GM18951 (cell line): ENCODE results near the gene ZNF541.

Experiments used
- POLR2A ChIP-seq: IDR thresholded peaks from 4 replicates; pipeline ENCODE4 v1.6.1; 2011; ENCODE audit warnings: mild to moderate bottlenecking; ENCODE audit not compliant: insufficient read length, insufficient read depth; ENCODE audit errors: extremely low read depth
- in situ Hi-C: fragments of 300-500 bp; cut with MboI; formaldehyde crosslinking; loops from one replicate; pipeline ENCODE4 v1.12.0; 2022; ENCODE audit warnings: low sequenced_read_pairs, mixed read lengths, inconsistent platforms; ENCODE audit not compliant: unreplicated experiment

Gene ZNF541, protein sequence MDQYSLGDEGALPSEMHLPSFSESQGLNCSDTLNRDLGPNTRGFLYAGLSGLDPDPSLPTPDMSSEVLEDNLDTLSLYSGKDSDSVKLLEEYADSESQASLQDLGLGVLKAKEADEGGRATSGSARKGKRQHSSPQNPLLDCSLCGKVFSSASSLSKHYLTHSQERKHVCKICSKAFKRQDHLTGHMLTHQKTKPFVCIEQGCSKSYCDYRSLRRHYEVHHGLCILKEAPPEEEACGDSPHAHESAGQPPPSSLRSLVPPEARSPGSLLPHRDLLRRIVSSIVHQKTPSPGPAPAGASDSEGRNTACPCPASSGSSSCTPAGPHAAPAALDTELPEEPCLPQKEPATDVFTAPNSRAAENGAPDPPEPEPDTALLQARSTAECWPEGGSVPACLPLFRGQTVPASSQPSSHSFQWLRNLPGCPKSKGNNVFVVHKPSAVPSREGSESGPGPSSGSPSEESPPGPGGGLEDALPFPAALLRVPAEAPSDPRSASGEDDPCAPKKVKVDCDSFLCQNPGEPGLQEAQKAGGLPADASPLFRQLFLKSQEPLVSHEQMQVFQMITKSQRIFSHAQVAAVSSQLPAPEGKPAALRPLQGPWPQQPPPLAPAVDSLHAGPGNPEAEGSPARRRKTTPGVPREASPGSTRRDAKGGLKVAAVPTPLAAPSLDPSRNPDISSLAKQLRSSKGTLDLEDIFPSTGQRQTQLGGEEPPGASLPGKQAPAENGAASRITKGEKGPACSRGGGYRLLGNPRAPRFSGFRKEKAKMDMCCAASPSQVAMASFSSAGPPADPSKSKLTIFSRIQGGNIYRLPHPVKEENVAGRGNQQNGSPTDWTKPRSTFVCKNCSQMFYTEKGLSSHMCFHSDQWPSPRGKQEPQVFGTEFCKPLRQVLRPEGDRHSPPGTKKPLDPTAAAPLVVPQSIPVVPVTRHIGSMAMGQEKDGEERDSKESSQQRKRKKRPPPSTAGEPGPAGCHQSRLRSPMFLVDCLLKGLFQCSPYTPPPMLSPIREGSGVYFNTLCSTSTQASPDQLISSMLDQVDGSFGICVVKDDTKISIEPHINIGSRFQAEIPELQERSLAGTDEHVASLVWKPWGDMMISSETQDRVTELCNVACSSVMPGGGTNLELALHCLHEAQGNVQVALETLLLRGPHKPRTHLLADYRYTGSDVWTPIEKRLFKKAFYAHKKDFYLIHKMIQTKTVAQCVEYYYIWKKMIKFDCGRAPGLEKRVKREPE (N-terminal part only)

DNA sequence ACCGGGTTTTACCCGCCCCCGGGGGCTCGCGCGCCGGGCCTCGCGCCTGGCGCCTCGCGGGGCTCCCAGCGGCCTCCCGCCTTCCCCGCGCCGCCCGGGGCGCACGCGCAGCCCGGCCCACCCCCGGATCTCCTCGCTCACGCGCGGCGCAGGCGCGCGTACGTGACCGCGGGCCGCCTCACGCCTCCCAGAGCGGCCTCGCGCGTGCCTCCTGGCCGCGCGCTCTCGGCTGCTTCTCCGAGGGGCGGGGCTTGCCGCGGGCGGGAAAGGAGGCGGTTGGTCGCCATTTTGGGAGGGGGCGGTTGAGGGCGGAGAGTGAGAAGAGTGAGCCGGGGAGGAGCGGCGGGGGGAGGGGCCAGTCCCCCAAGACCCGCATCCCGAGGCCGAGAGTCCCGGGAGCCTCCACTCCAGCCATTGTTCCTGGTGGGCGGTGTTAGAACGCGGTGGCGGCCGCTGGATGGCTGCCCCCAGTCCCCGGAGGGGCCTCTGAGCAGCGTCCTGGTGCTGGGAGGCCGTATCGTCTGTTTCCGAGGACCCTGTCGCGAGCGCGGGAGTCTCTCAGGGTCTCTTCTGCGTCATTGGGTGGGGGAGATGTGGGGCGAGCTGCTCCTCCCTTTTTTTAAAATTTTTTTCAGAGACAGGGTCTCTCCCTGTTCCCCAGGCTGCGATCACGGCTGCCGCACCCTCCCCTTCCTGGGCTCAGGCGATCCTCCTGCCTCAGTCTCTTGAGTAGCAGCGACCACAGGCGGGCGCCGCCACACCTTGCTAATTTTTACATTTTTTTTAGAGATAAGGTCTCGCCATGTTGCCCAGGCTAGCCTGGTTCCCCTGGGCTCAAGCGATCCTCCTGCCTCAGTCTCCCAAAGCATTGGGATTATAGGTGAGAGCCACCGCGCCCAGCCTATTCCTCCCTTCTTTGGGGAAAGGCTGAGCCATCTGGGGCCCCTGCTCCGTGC, at the start of gene ZNF541:
Gene ZNF541 (minus strand): TSS at position 78 of the 956 bp plus-strand sequence. CDS start 17,292 bp downstream, outside the sequence.
- in situ Hi-C loops: no loop called here
- no peak for TF ChIP-seq POLR2A

DNA sequence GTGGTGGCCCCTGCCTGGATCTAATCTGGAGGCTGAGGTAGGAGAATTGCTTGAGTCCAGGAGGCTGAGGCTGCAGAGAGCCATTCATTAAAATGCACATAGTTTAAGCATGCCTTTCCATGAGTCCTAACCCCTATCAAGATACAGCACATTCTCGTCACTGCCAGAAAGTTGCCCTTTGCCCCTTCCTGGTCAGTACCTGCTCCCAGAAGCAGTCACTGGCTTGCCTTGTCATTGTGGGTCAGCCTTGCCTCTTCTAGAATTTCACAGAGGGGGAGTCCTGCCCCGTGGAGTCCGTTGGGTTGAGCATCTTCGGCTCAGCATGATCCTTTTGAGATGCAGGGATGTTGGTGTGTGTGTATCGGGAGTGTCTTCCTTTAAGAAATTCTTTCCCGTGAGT, 46.8 kb upstream of the ZNF541 start:
- no peak for TF ChIP-seq POLR2A
- in situ Hi-C loops: no loop called here

DNA sequence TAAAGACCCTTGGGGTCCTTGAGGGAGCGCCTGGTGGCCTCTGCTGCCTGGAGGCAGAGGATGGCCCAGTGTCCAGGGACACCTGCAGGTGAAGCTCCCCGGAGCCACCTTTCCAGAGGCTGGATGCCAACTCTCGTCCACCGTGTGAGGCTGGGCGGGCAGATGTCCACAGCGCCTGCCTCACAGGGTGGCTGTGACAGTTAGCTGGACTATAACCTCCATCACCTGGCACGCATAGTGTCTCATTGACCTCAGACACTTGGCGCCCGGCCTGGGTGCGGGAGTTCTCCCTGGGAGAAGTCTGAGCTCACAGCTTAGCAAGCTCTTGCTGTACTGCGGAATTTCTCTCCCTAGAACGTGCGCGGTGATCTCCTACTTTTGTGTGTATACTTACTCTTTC, 45.8 kb upstream of the ZNF541 start:
- in situ Hi-C loops: no loop called here
- TF ChIP-seq POLR2A: no peak

DNA sequence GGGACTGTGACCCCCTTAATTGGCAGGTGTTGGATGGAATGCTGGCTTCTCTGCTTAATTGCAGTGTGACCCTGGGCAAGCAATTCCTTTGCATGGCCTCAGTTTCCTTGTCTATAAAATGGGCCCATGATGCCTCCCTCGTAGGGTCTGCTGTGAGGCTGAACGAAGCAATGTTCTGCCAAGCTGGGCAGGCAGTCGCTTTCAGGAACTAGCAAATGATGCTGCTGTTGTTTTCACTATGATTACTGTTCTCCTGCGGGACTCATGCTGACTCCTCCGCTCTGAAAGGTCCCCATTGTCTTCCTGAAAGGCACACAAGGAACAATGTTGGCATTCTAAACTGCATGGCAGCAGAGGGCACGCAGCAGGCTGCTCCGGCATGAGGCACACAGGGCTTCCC, 42.8 kb upstream of the ZNF541 start:
- TF ChIP-seq POLR2A: no peak
- in situ Hi-C loops: no loop called here

- no peak for TF ChIP-seq POLR2A
- in situ Hi-C loops: no loop called here
Observed at GRCh38 chr19:47615230-47615629, 42.3 kb upstream of the ZNF541 start.

- in situ Hi-C loops: no loop called here
- no peak for TF ChIP-seq POLR2A
Observed at GRCh38 chr19:47614559-47614958, 41.6 kb upstream of the ZNF541 start.

DNA sequence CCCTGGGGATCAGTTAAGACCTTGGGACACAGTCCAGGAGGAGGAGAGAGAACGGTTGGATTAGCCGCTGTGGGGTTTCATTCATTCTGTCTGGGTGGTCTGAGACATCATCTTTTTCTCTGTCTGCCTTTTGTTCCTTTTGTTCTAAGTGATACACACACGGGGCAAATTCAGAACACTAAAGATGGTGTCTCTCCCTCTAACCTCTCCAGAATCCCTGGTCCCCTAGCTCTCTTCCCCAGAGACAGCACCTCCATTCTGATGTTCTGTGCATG, 41.0 kb upstream of the ZNF541 start:
- TF ChIP-seq POLR2A: no peak
- in situ Hi-C loops: no loop called here

DNA sequence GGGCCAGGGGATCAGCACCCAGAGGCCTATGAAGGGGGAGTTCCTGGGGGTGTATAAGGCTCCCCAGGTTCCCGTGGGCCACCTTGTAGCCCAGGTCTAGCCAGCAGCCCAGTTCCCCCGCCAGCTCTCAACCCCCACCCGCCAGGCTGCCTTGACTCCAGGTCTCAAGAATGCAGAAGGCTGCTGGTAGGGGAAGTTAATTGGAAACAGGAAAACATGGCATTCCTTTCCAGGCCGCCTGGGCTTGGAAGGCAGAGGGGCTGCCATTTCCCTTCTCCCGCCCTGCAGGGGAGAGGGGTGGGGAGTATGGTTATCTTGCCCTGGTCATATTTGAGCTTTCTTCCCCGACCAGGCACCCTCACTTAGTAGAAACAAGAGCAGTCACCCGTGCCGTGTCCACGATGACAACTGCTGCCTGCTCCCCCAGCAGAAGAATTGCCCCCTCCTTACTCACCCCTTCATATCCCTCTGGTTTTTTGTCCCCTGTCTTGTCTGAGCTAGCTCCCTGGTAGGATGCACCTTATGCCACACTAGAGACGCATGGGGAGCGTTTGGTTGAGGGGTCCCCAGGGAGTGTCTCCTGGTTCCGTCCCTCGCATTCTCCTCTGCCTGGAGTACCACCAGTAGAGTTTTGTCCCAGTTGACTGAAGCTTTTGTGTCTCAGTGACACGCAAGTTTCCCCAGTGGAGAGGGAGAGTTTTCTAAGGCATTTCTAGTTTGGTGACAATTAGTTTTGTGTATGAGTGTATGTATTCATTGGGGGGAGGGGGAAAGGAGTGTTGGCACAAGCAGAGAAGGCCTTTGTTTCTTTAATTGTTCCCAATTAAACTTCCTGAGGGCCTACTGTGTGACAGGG, 40.4 kb upstream of the ZNF541 start:
- in situ Hi-C loops: no loop called here
- no peak for TF ChIP-seq POLR2A

DNA sequence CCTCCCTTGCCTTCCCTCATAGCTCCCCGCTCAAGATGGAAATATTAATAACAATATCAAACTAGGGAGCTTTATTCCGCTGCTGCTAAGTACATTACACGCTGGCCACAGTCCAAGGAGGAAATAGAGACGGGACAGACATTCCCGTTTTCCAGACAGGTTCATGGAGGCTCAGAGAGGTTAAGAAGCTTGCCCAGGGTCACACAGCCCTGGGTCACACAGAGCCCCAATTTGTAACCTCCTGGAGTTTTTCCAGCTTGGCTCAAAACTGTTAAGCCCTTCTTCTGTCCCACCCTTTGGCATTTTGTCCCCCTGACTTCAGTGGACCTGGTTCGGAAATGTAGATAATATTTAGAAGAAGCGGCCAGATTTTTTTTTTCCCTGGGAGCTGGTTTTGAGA, 38.0 kb upstream of the ZNF541 start:
- no peak for TF ChIP-seq POLR2A
- in situ Hi-C loops: no loop called here

DNA sequence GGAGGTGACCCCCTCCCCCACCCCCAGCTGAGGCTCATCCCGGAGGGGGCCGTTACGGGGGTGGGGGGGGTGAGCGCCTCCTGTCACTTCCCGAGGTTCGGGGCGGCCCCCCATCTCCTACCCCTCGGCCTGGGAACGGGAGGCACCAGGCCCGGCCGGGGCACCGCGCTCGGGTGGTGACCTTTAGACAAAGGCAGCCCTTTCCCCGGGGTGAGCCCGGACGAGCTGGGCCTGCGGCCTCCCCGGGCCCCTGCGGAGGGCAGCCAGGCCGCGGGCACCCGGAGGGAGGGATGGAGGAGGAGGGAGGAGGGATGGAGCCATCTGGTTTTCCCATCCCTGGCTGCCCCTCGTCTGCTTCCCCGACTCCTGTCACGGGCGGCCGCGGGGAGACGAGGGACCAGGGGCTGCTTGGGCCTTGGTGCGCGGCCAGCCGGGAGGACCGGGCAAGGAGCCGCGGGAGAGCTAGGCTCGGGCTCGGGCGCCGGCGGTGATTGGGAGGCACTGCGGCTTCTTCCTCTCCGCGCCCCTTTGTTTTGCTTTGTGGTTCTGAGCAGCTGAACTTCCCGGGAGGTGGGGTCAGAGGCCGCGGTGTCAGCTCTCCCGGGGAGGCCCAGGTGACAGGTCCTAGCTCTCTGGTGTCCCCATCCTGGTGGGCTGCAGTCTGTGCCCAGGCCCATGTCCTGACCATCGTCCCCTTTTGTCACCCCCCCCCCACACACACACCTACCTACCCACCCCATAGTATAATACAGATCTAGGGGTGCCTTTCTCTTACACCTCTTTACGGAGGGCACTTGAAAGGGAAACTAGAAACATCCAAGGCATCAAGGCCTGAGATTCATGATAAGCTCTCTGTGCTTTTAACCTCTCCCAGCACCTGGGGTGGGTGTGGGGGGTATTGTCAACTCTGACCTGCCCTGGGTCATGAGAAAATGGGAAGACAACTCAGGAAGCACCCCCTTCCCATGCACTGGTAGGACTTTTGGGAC, 37.3 kb upstream of the ZNF541 start:
- in situ Hi-C loops: no loop called here
- TF ChIP-seq POLR2A: peak; percentile 24

DNA sequence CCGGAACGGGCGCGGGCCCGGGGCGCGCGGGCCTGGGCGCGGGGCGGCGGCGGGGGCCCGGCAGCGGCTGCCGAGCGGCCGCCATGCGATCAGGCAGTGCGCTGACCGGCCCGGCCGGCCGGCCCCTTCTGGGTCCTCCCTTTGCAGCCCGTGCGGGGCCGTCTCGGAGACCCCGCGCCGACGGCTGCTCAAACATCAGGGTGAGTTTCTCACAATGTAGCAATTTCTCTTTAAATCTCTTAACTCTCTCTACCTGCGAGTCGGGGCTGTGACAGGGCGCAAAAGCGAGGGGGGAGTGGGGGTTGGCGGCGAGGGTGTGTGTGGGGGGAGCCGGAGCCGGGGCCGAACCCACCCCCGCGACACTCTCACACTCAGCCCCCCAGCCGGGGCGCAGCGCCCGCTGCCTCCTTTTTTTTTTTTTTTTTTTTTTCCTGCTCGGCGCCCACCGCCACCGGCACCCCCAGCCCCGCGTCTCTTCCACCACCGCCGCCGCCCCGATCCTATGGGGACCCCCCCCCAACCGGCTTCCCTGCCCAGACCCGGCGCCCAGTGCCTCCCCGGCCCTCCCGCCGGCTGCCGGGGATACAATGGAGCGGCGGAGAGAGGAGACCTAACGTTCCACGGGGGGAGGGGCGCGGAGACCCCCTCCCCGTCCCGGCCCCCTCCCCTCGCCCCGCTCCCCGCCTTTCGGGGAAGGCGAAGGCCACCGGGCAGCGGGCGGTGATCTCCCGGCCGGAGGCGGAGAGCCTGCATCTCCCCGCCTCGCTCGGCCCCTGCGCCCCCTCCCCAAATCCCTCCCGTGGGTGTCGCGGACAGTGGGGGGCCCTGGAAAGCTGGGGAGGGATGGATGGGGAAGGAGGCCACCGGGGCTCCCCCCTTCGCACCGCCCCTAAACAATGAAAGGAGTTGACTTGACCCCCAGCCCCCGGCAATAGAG, 36.3 kb upstream of the ZNF541 start, which contains the start of gene BICRA:
Gene BICRA (plus strand): TSS at position 166 of the 937 bp plus-strand sequence. CDS start 64,441 bp downstream, outside the sequence.
- peak; percentile 24 for TF ChIP-seq POLR2A
- in situ Hi-C loops: no loop called here
